Panc1 (cell line): Measurements from ENCODE around the gene ADM2. TPM values are rescaled to one million over a fixed set of nuclear protein-coding genes. Genes with fewer than 3 reads are reported as not detected.

Experiments
- ATAC-seq: fragments of 200-7000 bp; cut with Tn5 transposase; 2 replicates; pipeline ENCODE4 v1.9.1; 2020; ENCODE audit warnings: mild to moderate bottlenecking, moderate library complexity
- BruUV-seq: library from RNA; stranded (reverse); fragments of 400-500 nt; replicated peaks from 2 replicates; lab custom pipeline; 2021; lab: Mats Ljungman, UMichigan
- CTCF ChIA-PET: fragments of 300-600 bp; sonication (Branson Sonifier 250); formaldehyde crosslinking; loops from one replicate; lab custom pipeline; 2022; ENCODE audit warnings: antibody characterized with exemption; lab: Charles Lee
- POLR2A ChIA-PET: fragments of 300-600 bp; sonication (Branson Sonifier 250); formaldehyde crosslinking; loops from one replicate; lab custom pipeline; 2022; ENCODE audit warnings: antibody characterized with exemption; lab: Charles Lee
- DNase-seq: peaks from one replicate; pipeline ENCODE4 v3.0.0-alpha.2; 2010; ENCODE audit warnings: low read depth, low spot score
- H3K27ac ChIP-seq: 2 replicates; pipeline ENCODE4 v1.5.1; 2011; ENCODE audit warnings: mild to moderate bottlenecking, low read length, inconsistent platforms
- H3K27me3 ChIP-seq: fragments of 200-500 bp; sonication (Bioruptor generic); 2 replicates; pipeline ENCODE4 v1.6.0; 2014; ENCODE audit warnings: low read length, inconsistent platforms; ENCODE audit not compliant: control insufficient read depth, insufficient read depth
- H3K36me3 ChIP-seq: fragments of 200-500 bp; sonication (Bioruptor generic); 2 replicates; pipeline ENCODE4 v1.5.1; 2014; ENCODE audit warnings: inconsistent platforms, mild to moderate bottlenecking, low read length, moderate library complexity; ENCODE audit not compliant: control insufficient read depth, insufficient read depth
- H3K4me1 ChIP-seq: 2 replicates; pipeline ENCODE4 v1.5.1; 2011; ENCODE audit warnings: inconsistent platforms, mild to moderate bottlenecking, low read length, moderate library complexity; ENCODE audit not compliant: control insufficient read depth, insufficient read depth
- H3K4me3 ChIP-seq, 2 experiments: 2 replicates each; pipeline ENCODE4 v1.5.1; 2011 to 2012; ENCODE audit warnings: low read depth in 2 of 2, low read length in 2 of 2, mild to moderate bottlenecking in 2 of 2, inconsistent platforms in 1 of 2, moderate library complexity in 1 of 2
- H3K9me3 ChIP-seq: fragments of 200-500 bp; sonication (Bioruptor generic); 2 replicates; pipeline ENCODE4 v1.5.1; 2014; ENCODE audit warnings: low read depth, mild to moderate bottlenecking, inconsistent platforms, low read length, moderate library complexity; ENCODE audit not compliant: control insufficient read depth, insufficient read depth
- POLR2AphosphoS5 ChIP-seq: IDR thresholded peaks from 2 replicates; pipeline ENCODE4 v1.6.1; 2012; ENCODE audit warnings: mild to moderate bottlenecking, low read depth, low read length, moderate library complexity
- SIN3A ChIP-seq: IDR thresholded peaks from 2 replicates; pipeline ENCODE4 v1.6.1; 2012; ENCODE audit warnings: low read depth, mild to moderate bottlenecking, low read length, moderate library complexity, borderline replicate concordance; ENCODE audit not compliant: insufficient read depth
- TCF7L2 ChIP-seq: IDR thresholded peaks from 2 replicates; pipeline ENCODE4 v1.6.1; 2011; ENCODE audit warnings: mild to moderate bottlenecking, low read depth, low read length, inconsistent platforms
- in situ Hi-C: cut with HindIII; loops from 2 replicates; pipeline ENCODE4 v1.10.0; 2016; ENCODE audit warnings: low sequenced_read_pairs, low pct_unique_long_range_greater_than_20kb
- intact Hi-C: fragments of 100-400 bp; cut with micrococcal nuclease; formaldehyde crosslinking; loops from one replicate; pipeline ENCODE4 v1.10.0; 2022; ENCODE audit not compliant: unreplicated experiment
- total RNA-seq: library from RNA; stranded (reverse); gene quantifications from one replicate; pipeline ENCODE4 v1.2.1, GENCODE V29; 2021; ENCODE audit not compliant: unreplicated experiment
- TF ChIP-seq, protein P1 (sequence below), 2 experiments: IDR thresholded peaks; 2 replicates each; pipeline ENCODE4 v1.6.1; 2011 to 2012; ENCODE audit warnings: low read depth in 2 of 2, control low read depth in 1 of 2, low read length in 1 of 2, mild to moderate bottlenecking in 1 of 2, moderate library complexity in 1 of 2; ENCODE audit not compliant: insufficient read depth in 1 of 2
- TF ChIP-seq, protein P2 (sequence below): fragments of 450-650 bp; IDR thresholded peaks from 2 replicates; pipeline ENCODE4 v1.5.1; 2017; ENCODE audit warnings: mild to moderate bottlenecking

ADM2 gene
- total RNA-seq, 1 experiment from 2014 or later, result 3.9 TPM

DNA sequence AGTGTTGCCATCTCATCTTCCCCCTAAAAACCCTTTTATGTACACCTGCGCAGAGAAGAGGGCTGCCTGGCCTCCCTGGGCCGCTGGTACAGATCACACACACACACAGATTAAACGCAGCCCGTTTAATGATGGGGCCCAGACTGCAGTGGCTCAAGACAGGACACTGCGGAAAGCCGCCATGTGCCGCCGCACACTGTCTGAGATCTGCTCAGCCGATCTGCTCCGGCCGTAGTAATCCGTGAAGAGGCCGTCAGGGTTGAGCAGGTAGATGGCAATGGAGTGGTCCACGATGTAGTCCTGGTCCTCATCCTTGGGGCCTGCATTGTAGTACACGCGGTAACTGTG lies 42.1 kb downstream of the ADM2 start:
- no peak for TF ChIP-seq SIN3A
- TF ChIP-seq, protein P1, sequence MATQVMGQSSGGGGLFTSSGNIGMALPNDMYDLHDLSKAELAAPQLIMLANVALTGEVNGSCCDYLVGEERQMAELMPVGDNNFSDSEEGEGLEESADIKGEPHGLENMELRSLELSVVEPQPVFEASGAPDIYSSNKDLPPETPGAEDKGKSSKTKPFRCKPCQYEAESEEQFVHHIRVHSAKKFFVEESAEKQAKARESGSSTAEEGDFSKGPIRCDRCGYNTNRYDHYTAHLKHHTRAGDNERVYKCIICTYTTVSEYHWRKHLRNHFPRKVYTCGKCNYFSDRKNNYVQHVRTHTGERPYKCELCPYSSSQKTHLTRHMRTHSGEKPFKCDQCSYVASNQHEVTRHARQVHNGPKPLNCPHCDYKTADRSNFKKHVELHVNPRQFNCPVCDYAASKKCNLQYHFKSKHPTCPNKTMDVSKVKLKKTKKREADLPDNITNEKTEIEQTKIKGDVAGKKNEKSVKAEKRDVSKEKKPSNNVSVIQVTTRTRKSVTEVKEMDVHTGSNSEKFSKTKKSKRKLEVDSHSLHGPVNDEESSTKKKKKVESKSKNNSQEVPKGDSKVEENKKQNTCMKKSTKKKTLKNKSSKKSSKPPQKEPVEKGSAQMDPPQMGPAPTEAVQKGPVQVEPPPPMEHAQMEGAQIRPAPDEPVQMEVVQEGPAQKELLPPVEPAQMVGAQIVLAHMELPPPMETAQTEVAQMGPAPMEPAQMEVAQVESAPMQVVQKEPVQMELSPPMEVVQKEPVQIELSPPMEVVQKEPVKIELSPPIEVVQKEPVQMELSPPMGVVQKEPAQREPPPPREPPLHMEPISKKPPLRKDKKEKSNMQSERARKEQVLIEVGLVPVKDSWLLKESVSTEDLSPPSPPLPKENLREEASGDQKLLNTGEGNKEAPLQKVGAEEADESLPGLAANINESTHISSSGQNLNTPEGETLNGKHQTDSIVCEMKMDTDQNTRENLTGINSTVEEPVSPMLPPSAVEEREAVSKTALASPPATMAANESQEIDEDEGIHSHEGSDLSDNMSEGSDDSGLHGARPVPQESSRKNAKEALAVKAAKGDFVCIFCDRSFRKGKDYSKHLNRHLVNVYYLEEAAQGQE (IDR thresholded peaks at IDR 0.05; ENCODE audit: insufficient read depth in 1 of 2, low read depth in 2 of 2, low read length in 1 of 2), result no peak
- TF ChIP-seq, protein P2, sequence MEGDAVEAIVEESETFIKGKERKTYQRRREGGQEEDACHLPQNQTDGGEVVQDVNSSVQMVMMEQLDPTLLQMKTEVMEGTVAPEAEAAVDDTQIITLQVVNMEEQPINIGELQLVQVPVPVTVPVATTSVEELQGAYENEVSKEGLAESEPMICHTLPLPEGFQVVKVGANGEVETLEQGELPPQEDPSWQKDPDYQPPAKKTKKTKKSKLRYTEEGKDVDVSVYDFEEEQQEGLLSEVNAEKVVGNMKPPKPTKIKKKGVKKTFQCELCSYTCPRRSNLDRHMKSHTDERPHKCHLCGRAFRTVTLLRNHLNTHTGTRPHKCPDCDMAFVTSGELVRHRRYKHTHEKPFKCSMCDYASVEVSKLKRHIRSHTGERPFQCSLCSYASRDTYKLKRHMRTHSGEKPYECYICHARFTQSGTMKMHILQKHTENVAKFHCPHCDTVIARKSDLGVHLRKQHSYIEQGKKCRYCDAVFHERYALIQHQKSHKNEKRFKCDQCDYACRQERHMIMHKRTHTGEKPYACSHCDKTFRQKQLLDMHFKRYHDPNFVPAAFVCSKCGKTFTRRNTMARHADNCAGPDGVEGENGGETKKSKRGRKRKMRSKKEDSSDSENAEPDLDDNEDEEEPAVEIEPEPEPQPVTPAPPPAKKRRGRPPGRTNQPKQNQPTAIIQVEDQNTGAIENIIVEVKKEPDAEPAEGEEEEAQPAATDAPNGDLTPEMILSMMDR, result no peak
- no peak for TF ChIP-seq TCF7L2
- TF ChIP-seq POLR2AphosphoS5, result no peak
- in situ Hi-C loops, result no loop called here
- H3K9me3 ChIP-seq, result no peaks in the 10 kb centered on the region
- ChIA-PET CTCF (no interaction called here), POLR2A (no interaction called here)
- H3K4me3 ChIP-seq, result no peak overlapping the region
- no peaks in the 10 kb centered on the region; the same call in 1 of the 2 replicates for H3K36me3 ChIP-seq
- H3K4me1 ChIP-seq, result peaks cover 4% of the 10 kb centered on the region; the same call in 1 of the 2 replicates
- H3K27me3 ChIP-seq, result no peaks in the 10 kb centered on the region
- DNase-seq (no peak), ATAC-seq (no peak)
- no peak overlapping the region for H3K27ac ChIP-seq
- intact Hi-C loops, result no loop called here
- no TSS peak for BruUV-seq

DNA sequence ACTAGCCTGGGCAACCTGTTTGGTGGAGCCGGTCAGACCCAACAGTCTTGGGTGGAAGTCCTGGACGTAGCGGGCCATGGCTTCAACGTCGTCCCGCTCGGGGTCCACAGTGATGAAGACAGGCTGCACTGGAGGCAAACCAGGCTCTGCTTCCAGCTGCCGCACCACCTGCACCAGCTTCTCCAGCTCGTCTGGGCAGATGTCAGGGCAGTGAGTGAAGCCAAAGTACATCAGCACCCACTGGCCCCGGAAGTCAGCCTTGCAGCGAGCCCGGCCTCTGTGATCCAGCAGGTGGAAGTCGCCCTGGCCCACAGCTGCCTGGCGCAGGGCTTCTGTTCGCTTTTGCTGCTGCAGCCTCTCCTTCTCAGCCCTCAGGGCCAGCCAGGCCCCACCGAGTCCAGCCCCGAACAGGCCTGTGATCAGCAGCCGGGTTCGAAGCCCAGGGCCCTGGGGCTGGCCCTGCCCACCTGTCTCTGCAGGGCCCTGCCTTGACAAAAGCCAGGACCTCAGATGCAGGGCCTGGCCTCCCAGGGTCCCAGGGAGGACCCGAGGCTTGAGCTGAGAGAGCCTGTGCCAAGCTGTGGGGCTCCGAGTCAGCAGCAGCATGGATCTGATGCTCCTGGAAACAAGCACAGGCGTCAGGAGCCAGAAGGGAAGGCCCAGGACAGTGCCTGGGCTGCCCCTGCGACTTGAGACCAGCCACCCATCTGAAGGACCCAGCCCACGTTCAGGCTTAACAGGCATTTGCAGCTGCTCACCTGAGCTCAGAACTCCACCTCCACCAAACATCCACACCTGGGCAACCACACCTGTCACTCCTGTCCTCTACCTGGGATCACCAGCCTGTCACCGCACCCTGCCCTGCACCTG lies 42.7 kb downstream of the ADM2 start:
- CTCF ChIA-PET, result no interaction called here
- H3K36me3 ChIP-seq, result no peaks in the 10 kb centered on the region; the same call in 1 of the 2 replicates
- POLR2A ChIA-PET, result interaction anchor here (0.6 kb wide), 1 partner anchor 69 kb away, joined by 10 read pairs; no protein-coding TSS in a partner anchor
- H3K4me3 ChIP-seq, result peak overlapping the region; percentile 65 to 69
- H3K27me3 ChIP-seq, result no peaks in the 10 kb centered on the region
- no peak for TF ChIP-seq TCF7L2
- TF ChIP-seq POLR2AphosphoS5, result no peak
- TF ChIP-seq, protein P1 (IDR thresholded peaks at IDR 0.05; ENCODE audit: insufficient read depth in 1 of 2, low read depth in 2 of 2, low read length in 1 of 2), result no peak
- no peak for TF ChIP-seq SIN3A
- TF ChIP-seq, protein P2, result no peak
- DNase-seq (no peak), ATAC-seq (no peak)
- H3K9me3 ChIP-seq, result no peaks in the 10 kb centered on the region
- intact Hi-C loops (no loop called here), in situ Hi-C loops (no loop called here)
- BruUV-seq, result no TSS peak
- H3K27ac ChIP-seq, result peak overlapping the region; percentile 82
- H3K4me1 ChIP-seq, result peaks cover 4% of the 10 kb centered on the region
